Fibroblast of mammary gland (primary cell): ENCODE measurements around the gene STK31.
A peak's percentile ranks its signal among the peaks of the same experiment; 100 is the strongest.
"Not testable (repeated sequence)": the region's sequence is repeated elsewhere in the genome, so short reads cannot be mapped to it uniquely, and the experiment has no call there.

Experiments used
- DNase-seq: peaks from one replicate; pipeline ENCODE4 v3.0.0-alpha.2; 2010; ENCODE audit warnings: low read depth
- H3K4me3 ChIP-seq: 2 replicates; pipeline ENCODE4 v1.5.1; 2011; ENCODE audit warnings: low read depth, mild to moderate bottlenecking, low read length, moderate library complexity; ENCODE audit not compliant: control insufficient read depth
- TF ChIP-seq, protein P1 (sequence below): conservative IDR thresholded peaks from 2 replicates; pipeline ENCODE4 v1.5.1; 2011; ENCODE audit warnings: low read depth, low read length, inconsistent platforms; ENCODE audit not compliant: control insufficient read depth, insufficient read depth

STK31 gene

GRCh38 chr7:23852135-23852534 lies 142.1 kb downstream of the STK31 start:
- H3K4me3 ChIP-seq: no peak overlapping the region
- TF ChIP-seq, protein P1, sequence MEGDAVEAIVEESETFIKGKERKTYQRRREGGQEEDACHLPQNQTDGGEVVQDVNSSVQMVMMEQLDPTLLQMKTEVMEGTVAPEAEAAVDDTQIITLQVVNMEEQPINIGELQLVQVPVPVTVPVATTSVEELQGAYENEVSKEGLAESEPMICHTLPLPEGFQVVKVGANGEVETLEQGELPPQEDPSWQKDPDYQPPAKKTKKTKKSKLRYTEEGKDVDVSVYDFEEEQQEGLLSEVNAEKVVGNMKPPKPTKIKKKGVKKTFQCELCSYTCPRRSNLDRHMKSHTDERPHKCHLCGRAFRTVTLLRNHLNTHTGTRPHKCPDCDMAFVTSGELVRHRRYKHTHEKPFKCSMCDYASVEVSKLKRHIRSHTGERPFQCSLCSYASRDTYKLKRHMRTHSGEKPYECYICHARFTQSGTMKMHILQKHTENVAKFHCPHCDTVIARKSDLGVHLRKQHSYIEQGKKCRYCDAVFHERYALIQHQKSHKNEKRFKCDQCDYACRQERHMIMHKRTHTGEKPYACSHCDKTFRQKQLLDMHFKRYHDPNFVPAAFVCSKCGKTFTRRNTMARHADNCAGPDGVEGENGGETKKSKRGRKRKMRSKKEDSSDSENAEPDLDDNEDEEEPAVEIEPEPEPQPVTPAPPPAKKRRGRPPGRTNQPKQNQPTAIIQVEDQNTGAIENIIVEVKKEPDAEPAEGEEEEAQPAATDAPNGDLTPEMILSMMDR: no peak
- DNase-seq: no peak

DNA sequence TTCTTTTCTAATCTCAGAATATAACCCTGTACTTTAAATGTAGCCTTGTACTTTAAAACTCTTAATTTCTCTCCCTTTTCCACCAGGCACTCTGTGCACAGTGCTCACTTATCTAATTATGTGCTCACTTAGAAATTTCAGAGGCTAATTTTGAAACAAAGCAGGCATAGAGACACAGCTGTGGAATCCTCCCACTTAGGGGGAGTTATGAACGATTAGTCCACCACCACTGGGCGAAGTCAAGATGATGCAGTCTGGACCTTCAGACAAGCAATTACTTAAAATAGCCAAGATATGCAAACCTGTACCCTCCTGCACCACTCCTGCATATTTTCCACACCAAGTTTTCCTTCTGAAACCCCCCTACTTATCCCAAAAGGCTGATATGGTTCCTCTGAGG lies 143.0 kb downstream of the STK31 start:
- no peak for DNase-seq
- H3K4me3 ChIP-seq: no peak overlapping the region
- TF ChIP-seq, protein P1: no peak

DNA sequence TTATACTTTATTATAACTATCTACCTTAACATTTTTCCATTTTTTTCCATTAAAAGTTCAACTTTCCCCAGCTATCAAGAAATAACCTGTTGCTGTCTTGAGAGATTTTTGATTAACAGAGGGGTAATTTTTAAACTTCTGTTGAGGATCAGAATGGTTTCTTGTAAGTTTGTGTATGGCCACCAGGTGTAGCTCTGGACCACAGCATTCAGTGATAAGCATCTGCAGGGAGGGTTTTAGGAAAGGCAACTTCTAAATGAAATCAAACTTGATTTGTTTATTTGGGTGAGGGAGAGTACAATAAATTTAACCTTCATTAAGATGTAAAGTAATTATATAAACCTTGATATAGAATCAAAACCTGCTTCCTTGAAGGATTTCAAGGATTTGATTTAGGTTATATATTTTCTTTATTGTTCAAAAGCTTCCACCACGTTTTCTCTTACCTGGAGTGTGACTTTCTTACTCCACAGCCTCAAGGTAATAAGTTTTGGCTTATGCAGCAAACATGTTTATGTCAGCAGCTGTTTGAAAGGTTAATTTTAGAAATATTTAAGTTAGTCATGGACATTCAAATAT lies 153.3 kb downstream of the STK31 start:
- DNase-seq: peak; percentile 52
- TF ChIP-seq, protein P1: peak; percentile 73
- no peak overlapping the region for H3K4me3 ChIP-seq

DNA sequence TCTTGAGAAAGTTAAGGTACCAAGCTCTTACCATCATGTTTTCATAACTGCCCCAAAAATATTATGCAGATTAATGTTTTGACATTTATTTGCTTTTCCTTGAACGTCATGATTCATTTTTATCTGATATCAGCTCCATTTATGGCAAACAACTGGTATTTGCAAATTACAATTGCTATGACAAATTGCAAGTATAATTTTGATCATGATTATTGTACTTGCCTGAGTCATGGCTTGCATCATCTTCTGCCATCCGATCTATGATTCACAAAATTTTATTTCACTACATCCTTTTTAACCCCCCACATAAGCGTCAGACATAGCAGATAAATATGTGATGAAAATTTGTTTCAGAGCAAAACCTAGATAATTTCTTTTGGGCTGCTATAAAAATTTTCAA lies 155.0 kb downstream of the STK31 start:
- TF ChIP-seq, protein P1: no peak
- peak; percentile 77 for DNase-seq
- no peak overlapping the region for H3K4me3 ChIP-seq

GRCh38 chr7:23873306-23873705 lies 163.3 kb downstream of the STK31 start:
- DNase-seq: no peak
- TF ChIP-seq, protein P1: no peak
- H3K4me3 ChIP-seq: no peak overlapping the region

GRCh38 chr7:23876526-23876925 lies 166.5 kb downstream of the STK31 start:
- not testable (repeated sequence) for DNase-seq

More at GRCh38 chr7:23876526-23876925, 166.5 kb downstream of the STK31 start:
- not testable (repeated sequence) for H3K4me3 ChIP-seq
